GM21515 (cell line): ENCODE measurements around the gene ANK2.
A peak's percentile ranks its signal among the peaks of the same experiment; 100 is the strongest.

ENCODE experiments used
- ATAC-seq: cut with Tn5 transposase; IDR thresholded peaks from one replicate; pipeline ENCODE4 v1.9.1; 2021; ENCODE audit not compliant: unreplicated experiment

Gene ANK2

GRCh38 chr4:113330200-113330599 lies 280.7 kb downstream of the ANK2 start:
- no peak for ATAC-seq

GRCh38 chr4:113331811-113332210 lies 282.4 kb downstream of the ANK2 start:
- no peak for ATAC-seq

- no peak for ATAC-seq
Measured at GRCh38 chr4:113332701-113333100, 283.2 kb downstream of the ANK2 start.

- ATAC-seq, result no peak
Measured at GRCh38 chr4:113335746-113336145, 286.3 kb downstream of the ANK2 start.

- ATAC-seq, result no peak
Measured at GRCh38 chr4:113336556-113336955, 287.1 kb downstream of the ANK2 start.

- no peak for ATAC-seq
Measured at GRCh38 chr4:113339430-113339813, 290.0 kb downstream of the ANK2 start.

GRCh38 chr4:113344100-113344499 lies 294.6 kb downstream of the ANK2 start:
- ATAC-seq, result no peak

- ATAC-seq, result no peak
Measured at GRCh38 chr4:113347245-113347644, 297.8 kb downstream of the ANK2 start.

- ATAC-seq, result no peak
Measured at GRCh38 chr4:113349430-113349829, 300.0 kb downstream of the ANK2 start.

GRCh38 chr4:113350576-113350975 lies 301.1 kb downstream of the ANK2 start:
- ATAC-seq, result no peak

- ATAC-seq, result peak; percentile 98
Measured at GRCh38 chr4:113355550-113356371, 306.3 kb downstream of the ANK2 start.

GRCh38 chr4:113356453-113356852 lies 307.0 kb downstream of the ANK2 start:
- ATAC-seq, result no peak

GRCh38 chr4:113358784-113359183 lies 309.3 kb downstream of the ANK2 start:
- no peak for ATAC-seq

GRCh38 chr4:113365377-113365776 lies 315.9 kb downstream of the ANK2 start:
- ATAC-seq, result no peak

GRCh38 chr4:113368056-113368455 lies 318.6 kb downstream of the ANK2 start:
- no peak for ATAC-seq

GRCh38 chr4:113371111-113371510 lies 321.7 kb downstream of the ANK2 start:
- ATAC-seq, result no peak

- no peak for ATAC-seq
Measured at GRCh38 chr4:113375964-113376666, 326.7 kb downstream of the ANK2 start.

- no peak for ATAC-seq
Measured at GRCh38 chr4:113378836-113379235, 329.4 kb downstream of the ANK2 start.

GRCh38 chr4:113382704-113383103 lies 333.3 kb downstream of the ANK2 start:
- ATAC-seq, result no peak

- ATAC-seq, result no peak
Measured at GRCh38 chr4:113383111-113383785, 333.8 kb downstream of the ANK2 start.

- ATAC-seq, result no peak
Measured at GRCh38 chr4:113384600-113384999, 335.1 kb downstream of the ANK2 start.
